Measurements from ENCODE around the gene FXR2.

The FXR2 gene

DNA sequence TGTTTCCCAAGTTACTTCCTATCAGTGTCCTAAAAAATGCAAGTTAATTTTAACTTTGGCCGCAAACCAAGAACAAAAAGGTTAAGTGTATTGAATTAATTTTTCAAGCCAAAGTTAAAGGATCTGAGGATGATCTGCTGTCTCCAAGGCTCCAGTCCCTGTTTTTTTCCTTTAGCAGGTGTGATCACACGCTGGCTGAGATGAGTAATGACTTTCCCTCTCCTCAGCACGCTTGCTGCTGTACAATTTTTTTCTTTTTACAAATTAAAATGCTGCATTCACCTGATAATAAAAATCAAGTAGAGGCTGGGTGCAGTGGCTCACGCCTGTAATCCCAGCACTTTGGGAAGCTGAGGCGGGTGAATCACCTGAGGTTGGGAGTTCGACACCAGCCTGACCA, 69.8 kb downstream of the FXR2 start:
- no peak for DNase-seq

All from NCI-H2227 treated with DMSO at 0.1 percent for 48 hours (cell line).